K562 (cell line): Measurements from ENCODE around the gene SMAD4. TPM values are rescaled to one million over a fixed set of nuclear protein-coding genes. Genes with fewer than 3 reads are reported as not detected.

Experiments used
- HMG20A ChIP-seq: fragments of 450-650 bp; formaldehyde crosslinking; conservative IDR thresholded peaks from 2 replicates; pipeline ENCODE4 v1.4.0; 2020; ENCODE audit warnings: mild to moderate bottlenecking, mixed read lengths
- JUNB ChIP-seq: fragments of 450-650 bp; formaldehyde crosslinking; conservative IDR thresholded peaks from 2 replicates; pipeline ENCODE4 v1.4.0; 2020; ENCODE audit warnings: mild to moderate bottlenecking
- NONO ChIP-seq, 2 experiments: fragments of 200-400 bp in 1 of 2; fragments of 450-650 bp in 1 of 2; formaldehyde crosslinking in 1 of 2; IDR thresholded peaks; 2 replicates each; pipeline ENCODE4 v1.6.1; 2017; ENCODE audit warnings: low read depth in 2 of 2, mild to moderate bottlenecking in 2 of 2, moderate library complexity in 2 of 2, low read length in 1 of 2
- NR2F6 ChIP-seq: fragments of 450-650 bp; formaldehyde crosslinking; IDR thresholded peaks from 2 replicates; pipeline ENCODE4 v1.4.0; 2020; ENCODE audit warnings: mild to moderate bottlenecking
- NR4A1 ChIP-seq, 2 experiments: fragments of 250-450 bp in 1 of 2; fragments of 450-650 bp in 1 of 2; sonication (Bioruptor Pico) in 1 of 2; IDR thresholded peaks; 2 replicates each; pipeline versions ENCODE4 v1.4.0 to v1.6.1; 2016 to 2020; ENCODE audit warnings: mild to moderate bottlenecking in 2 of 2, missing compliant biosample characterization in 1 of 2, missing genetic modification characterization in 1 of 2, moderate library complexity in 1 of 2
- RB1 ChIP-seq: fragments of 450-650 bp; IDR thresholded peaks from 2 replicates; pipeline ENCODE4 v1.6.1; 2017; ENCODE audit warnings: low read depth, mild to moderate bottlenecking
- RBM14 ChIP-seq: fragments of 200-400 bp; formaldehyde crosslinking; IDR thresholded peaks from 2 replicates; pipeline ENCODE4 v1.6.1; 2018; ENCODE audit warnings: low read depth, mild to moderate bottlenecking, low read length, moderate library complexity, borderline replicate concordance; ENCODE audit not compliant: insufficient read depth
- SRSF3 ChIP-seq: fragments of 200-400 bp; formaldehyde crosslinking; IDR thresholded peaks from 2 replicates; pipeline ENCODE4 v1.6.1; 2016; ENCODE audit warnings: mild to moderate bottlenecking, low read length, moderate library complexity; ENCODE audit not compliant: insufficient read depth
- TEAD4 ChIP-seq, 2 experiments: sonication (generic) in 1 of 2; formaldehyde crosslinking in 1 of 2; IDR thresholded peaks; 2 replicates each; pipeline versions ENCODE4 v1.6.1 to v1.8.0; 2012 to 2022; ENCODE audit warnings: borderline replicate concordance in 1 of 2, inconsistent platforms in 1 of 2, low read length in 1 of 2, mild to moderate bottlenecking in 1 of 2, missing genetic modification reagents in 1 of 2
- TSC22D4 ChIP-seq: fragments of 450-650 bp; IDR thresholded peaks from 2 replicates; pipeline ENCODE4 v1.6.1; 2016; ENCODE audit warnings: missing genetic modification characterization, missing biosample characterization, control low read depth
- ZNF263 ChIP-seq: sonication (generic); formaldehyde crosslinking; IDR thresholded peaks from 2 replicates; pipeline ENCODE4 v1.8.0; 2022; ENCODE audit warnings: mild to moderate bottlenecking, missing genetic modification reagents, borderline replicate concordance
- ZNF431 ChIP-seq: sonication (generic); formaldehyde crosslinking; IDR thresholded peaks from 2 replicates; pipeline ENCODE4 v1.8.0; 2022; ENCODE audit warnings: mild to moderate bottlenecking, missing genetic modification reagents
- polyA plus RNA-seq, 8 experiments: library from polyadenylated mRNA; depleted of rRNA in 4 of 8; stranded (reverse) in 5 of 8; unstranded in 3 of 8; fragments of >200 nt; fragmentation: Nextera tagmentation in 2 of 8; fragmentation: Illumina TruSeq in 1 of 8; extraction: Ambion mirVana in 2 of 8; extraction: Trizol in 1 of 8; gene quantifications; 2 replicates each; pipeline versions ENCODE4 v1.2.1 to v1.2.3, GENCODE V29; 2011 to 2014; ENCODE audit warnings: inconsistent platforms in 1 of 8, missing spikeins in 1 of 8
- total RNA-seq, 7 experiments: library from RNA; depleted of rRNA in 6 of 7; stranded (reverse); fragments of >200 nt in 6 of 7; fragmentation: Illumina TruSeq in 2 of 7; extraction: Trizol in 2 of 7; gene quantifications; 2 replicates each; pipeline versions ENCODE4 v1.2.1 to v1.2.3, GENCODE V29; 2011 to 2021; ENCODE audit warnings: low replicate concordance in 1 of 7
- TF ChIP-seq, protein P1 (sequence below), 2 experiments: fragments of 450-650 bp; IDR thresholded peaks; 2 replicates each; pipeline ENCODE4 v1.6.1; 2018; ENCODE audit warnings: mild to moderate bottlenecking in 2 of 2, low read depth in 1 of 2; ENCODE audit not compliant: partially characterized antibody in 2 of 2
- TF ChIP-seq, protein P2 (sequence below): IDR thresholded peaks from 3 replicates; pipeline ENCODE4 v1.6.1; 2011; ENCODE audit warnings: borderline replicate concordance, mild to moderate bottlenecking; ENCODE audit not compliant: insufficient read length, insufficient read depth
- TF ChIP-seq, protein P3 (sequence below), 2 experiments: fragments of 450-650 bp in 1 of 2; IDR thresholded peaks; 2 replicates each; pipeline ENCODE4 v1.6.1; 2011 to 2017; ENCODE audit warnings: low read depth in 2 of 2, antibody characterized with exemption in 1 of 2, borderline replicate concordance in 1 of 2, low read length in 1 of 2, mild to moderate bottlenecking in 1 of 2, mixed read lengths in 1 of 2; ENCODE audit not compliant: control insufficient read depth in 1 of 2
- TF ChIP-seq, protein P4 (sequence below): fragments of 450-650 bp; formaldehyde crosslinking; IDR thresholded peaks from 2 replicates; pipeline ENCODE4 v1.4.0; 2020; ENCODE audit warnings: mild to moderate bottlenecking

SMAD4 gene
- total and polyA plus RNA-seq, 9 of the 15 experiments (the other 6 are each of a cell fraction or from before 2014, with no cell fraction given) = 5.7 to 55.0 (median 39.4) TPM

DNA sequence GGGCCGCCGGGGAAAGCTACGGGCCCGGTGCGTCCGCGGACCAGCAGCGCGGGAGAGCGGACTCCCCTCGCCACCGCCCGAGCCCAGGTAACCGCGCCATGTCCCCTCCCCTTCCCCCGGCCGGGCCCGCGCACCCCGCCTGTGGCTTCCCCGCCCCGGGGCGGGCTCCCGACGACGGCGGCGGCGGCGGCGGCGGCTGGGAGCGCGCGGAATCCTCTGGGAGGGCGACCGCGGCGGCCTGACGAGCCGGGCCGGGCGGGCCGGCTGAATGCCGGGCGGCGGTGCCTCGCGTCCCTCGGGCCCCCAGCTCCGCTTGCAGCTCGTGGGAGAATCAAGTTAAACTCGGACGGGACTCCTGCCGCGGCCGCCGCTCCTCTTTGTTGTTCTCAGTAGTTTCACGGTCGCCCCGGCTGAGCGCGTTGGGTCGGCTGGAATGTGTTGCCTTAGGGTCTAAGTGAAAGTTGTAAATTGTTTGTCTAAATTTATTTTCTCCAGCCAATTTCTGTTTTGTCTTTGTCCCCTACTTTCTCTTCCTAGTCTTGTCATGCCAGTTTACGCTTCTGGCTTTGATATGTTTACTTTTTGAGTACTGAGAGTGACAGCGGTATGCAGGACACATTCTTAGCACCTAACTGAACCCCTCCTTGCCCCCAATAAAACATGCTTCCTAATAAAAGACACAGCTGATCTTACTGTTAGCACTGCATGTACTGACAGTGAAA is 685 bp downstream of the SMAD4 start (continued):
- TF ChIP-seq, protein P1, sequence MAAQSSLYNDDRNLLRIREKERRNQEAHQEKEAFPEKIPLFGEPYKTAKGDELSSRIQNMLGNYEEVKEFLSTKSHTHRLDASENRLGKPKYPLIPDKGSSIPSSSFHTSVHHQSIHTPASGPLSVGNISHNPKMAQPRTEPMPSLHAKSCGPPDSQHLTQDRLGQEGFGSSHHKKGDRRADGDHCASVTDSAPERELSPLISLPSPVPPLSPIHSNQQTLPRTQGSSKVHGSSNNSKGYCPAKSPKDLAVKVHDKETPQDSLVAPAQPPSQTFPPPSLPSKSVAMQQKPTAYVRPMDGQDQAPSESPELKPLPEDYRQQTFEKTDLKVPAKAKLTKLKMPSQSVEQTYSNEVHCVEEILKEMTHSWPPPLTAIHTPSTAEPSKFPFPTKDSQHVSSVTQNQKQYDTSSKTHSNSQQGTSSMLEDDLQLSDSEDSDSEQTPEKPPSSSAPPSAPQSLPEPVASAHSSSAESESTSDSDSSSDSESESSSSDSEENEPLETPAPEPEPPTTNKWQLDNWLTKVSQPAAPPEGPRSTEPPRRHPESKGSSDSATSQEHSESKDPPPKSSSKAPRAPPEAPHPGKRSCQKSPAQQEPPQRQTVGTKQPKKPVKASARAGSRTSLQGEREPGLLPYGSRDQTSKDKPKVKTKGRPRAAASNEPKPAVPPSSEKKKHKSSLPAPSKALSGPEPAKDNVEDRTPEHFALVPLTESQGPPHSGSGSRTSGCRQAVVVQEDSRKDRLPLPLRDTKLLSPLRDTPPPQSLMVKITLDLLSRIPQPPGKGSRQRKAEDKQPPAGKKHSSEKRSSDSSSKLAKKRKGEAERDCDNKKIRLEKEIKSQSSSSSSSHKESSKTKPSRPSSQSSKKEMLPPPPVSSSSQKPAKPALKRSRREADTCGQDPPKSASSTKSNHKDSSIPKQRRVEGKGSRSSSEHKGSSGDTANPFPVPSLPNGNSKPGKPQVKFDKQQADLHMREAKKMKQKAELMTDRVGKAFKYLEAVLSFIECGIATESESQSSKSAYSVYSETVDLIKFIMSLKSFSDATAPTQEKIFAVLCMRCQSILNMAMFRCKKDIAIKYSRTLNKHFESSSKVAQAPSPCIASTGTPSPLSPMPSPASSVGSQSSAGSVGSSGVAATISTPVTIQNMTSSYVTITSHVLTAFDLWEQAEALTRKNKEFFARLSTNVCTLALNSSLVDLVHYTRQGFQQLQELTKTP (IDR thresholded peaks at IDR 0.05; ENCODE audit: low read depth in 1 of 2, partially characterized antibody in 2 of 2) = no peak
- TF ChIP-seq HMG20A (CRISPR knock-in tag) (no peak), JUNB (no peak), NR2F6 (CRISPR knock-in tag) (no peak), TSC22D4 (tag) (no peak), ZNF431 (CRISPR knock-in tag) (no peak), RBM14 (no peak), ZNF263 (no peak), RB1 (0 out of 2 replicates have a peak, but pooled peaks have one; percentile 60), NR4A1 (CRISPR knock-in tag; IDR thresholded peaks at IDR 0.05) (no peak), NR4A1 (tag; IDR thresholded peaks at IDR 0.05) (no peak), NONO (IDR thresholded peaks at IDR 0.05; ENCODE audit: low read depth in 2 of 2, low read length in 1 of 2) (0 out of 4 replicates have a peak, but pooled peaks of 1 of the 2 experiments have one; percentile 14), TEAD4 (IDR thresholded peaks at IDR 0.05; ENCODE audit: low read length) (no peak), TEAD4 (CRISPR knock-in tag; IDR thresholded peaks at IDR 0.05; ENCODE audit: borderline replicate concordance) (no peak), SRSF3 (no peak)
- TF ChIP-seq, protein P2, sequence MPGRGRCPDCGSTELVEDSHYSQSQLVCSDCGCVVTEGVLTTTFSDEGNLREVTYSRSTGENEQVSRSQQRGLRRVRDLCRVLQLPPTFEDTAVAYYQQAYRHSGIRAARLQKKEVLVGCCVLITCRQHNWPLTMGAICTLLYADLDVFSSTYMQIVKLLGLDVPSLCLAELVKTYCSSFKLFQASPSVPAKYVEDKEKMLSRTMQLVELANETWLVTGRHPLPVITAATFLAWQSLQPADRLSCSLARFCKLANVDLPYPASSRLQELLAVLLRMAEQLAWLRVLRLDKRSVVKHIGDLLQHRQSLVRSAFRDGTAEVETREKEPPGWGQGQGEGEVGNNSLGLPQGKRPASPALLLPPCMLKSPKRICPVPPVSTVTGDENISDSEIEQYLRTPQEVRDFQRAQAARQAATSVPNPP = no peak
- TF ChIP-seq, protein P3, sequence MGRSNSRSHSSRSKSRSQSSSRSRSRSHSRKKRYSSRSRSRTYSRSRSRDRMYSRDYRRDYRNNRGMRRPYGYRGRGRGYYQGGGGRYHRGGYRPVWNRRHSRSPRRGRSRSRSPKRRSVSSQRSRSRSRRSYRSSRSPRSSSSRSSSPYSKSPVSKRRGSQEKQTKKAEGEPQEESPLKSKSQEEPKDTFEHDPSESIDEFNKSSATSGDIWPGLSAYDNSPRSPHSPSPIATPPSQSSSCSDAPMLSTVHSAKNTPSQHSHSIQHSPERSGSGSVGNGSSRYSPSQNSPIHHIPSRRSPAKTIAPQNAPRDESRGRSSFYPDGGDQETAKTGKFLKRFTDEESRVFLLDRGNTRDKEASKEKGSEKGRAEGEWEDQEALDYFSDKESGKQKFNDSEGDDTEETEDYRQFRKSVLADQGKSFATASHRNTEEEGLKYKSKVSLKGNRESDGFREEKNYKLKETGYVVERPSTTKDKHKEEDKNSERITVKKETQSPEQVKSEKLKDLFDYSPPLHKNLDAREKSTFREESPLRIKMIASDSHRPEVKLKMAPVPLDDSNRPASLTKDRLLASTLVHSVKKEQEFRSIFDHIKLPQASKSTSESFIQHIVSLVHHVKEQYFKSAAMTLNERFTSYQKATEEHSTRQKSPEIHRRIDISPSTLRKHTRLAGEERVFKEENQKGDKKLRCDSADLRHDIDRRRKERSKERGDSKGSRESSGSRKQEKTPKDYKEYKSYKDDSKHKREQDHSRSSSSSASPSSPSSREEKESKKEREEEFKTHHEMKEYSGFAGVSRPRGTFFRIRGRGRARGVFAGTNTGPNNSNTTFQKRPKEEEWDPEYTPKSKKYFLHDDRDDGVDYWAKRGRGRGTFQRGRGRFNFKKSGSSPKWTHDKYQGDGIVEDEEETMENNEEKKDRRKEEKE (IDR thresholded peaks at IDR 0.05; ENCODE audit: borderline replicate concordance in 1 of 2, control insufficient read depth in 1 of 2, low read depth in 2 of 2, low read length in 1 of 2) = no peak
- TF ChIP-seq, protein P4, sequence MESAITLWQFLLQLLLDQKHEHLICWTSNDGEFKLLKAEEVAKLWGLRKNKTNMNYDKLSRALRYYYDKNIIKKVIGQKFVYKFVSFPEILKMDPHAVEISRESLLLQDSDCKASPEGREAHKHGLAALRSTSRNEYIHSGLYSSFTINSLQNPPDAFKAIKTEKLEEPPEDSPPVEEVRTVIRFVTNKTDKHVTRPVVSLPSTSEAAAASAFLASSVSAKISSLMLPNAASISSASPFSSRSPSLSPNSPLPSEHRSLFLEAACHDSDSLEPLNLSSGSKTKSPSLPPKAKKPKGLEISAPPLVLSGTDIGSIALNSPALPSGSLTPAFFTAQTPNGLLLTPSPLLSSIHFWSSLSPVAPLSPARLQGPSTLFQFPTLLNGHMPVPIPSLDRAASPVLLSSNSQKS (CRISPR knock-in tag) = no peak
